ENCODE results near the gene RUNX1.

RUNX1 gene

GRCh38 chr21:34991366-34991957 is 57.6 kb downstream of the RUNX1 start:
- peaks cover 77% of the 10 kb centered on the region for H3K4me1 Mint-ChIP-seq
- no peaks in the 10 kb centered on the region for H3K27me3 Mint-ChIP-seq
- no peak for DNase-seq
- no peak overlapping the region for H3K4me3 Mint-ChIP-seq
- no peaks in the 10 kb centered on the region for H3K36me3 Mint-ChIP-seq (ENCODE audit: low read depth)
- peak overlapping the region; percentile 14 for H3K27ac Mint-ChIP-seq
- no peaks in the 10 kb centered on the region for H3K9me3 Mint-ChIP-seq
- no peak for ATAC-seq

GRCh38 chr21:34990842-34991241 is 58.3 kb downstream of the RUNX1 start:
- peaks cover 77% of the 10 kb centered on the region for H3K4me1 Mint-ChIP-seq
- H3K4me3 Mint-ChIP-seq: no peak overlapping the region
- no peaks in the 10 kb centered on the region for H3K9me3 Mint-ChIP-seq
- no peaks in the 10 kb centered on the region for H3K27me3 Mint-ChIP-seq
- H3K27ac Mint-ChIP-seq: no peak overlapping the region
- ATAC-seq (no peak), DNase-seq (no peak)
- H3K36me3 Mint-ChIP-seq (ENCODE audit: low read depth): no peaks in the 10 kb centered on the region

GRCh38 chr21:34989337-34990151 is 59.6 kb downstream of the RUNX1 start:
- Mint-ChIP-seq H3K4me1 (peaks cover 76% of the 10 kb centered on the region), H3K27me3 (no peaks in the 10 kb centered on the region), H3K4me3 (peak overlapping the region; percentile 49), H3K27ac (peak overlapping the region; percentile 82), H3K36me3 (ENCODE audit: low read depth) (peaks cover 3% of the 10 kb centered on the region), H3K9me3 (no peaks in the 10 kb centered on the region)
- DNase-seq (peak; percentile 62), ATAC-seq (peak; percentile 81)

GRCh38 chr21:34988625-34989024 is 60.5 kb downstream of the RUNX1 start:
- Mint-ChIP-seq H3K4me1 (peaks cover 83% of the 10 kb centered on the region), H3K4me3 (peak overlapping the region; percentile 52)

GRCh38 chr21:34988139-34988538 is 61.0 kb downstream of the RUNX1 start:
- Mint-ChIP-seq H3K4me3 (peak overlapping the region; percentile 79), H3K27me3 (no peaks in the 10 kb centered on the region), H3K27ac (peak overlapping the region; percentile 98), H3K36me3 (ENCODE audit: low read depth) (peaks cover 4% of the 10 kb centered on the region), H3K4me1 (peaks cover 88% of the 10 kb centered on the region), H3K9me3 (no peaks in the 10 kb centered on the region)
- DNase-seq (no peak), ATAC-seq (no peak)

More at GRCh38 chr21:34988625-34989024, 60.5 kb downstream of the RUNX1 start:
- ATAC-seq (no peak), DNase-seq (no peak)
- Mint-ChIP-seq H3K27ac (peak overlapping the region; percentile 82), H3K36me3 (ENCODE audit: low read depth) (peaks cover 3% of the 10 kb centered on the region), H3K9me3 (no peaks in the 10 kb centered on the region), H3K27me3 (no peaks in the 10 kb centered on the region)

- H3K36me3 Mint-ChIP-seq (ENCODE audit: low read depth): peaks cover 4% of the 10 kb centered on the region
- peak overlapping the region; percentile 98 for H3K27ac Mint-ChIP-seq
- ATAC-seq (peak; percentile 4), DNase-seq (no peak)
- peaks cover 94% of the 10 kb centered on the region for H3K4me1 Mint-ChIP-seq
- H3K4me3 Mint-ChIP-seq: peak overlapping the region; percentile 79
- H3K9me3 Mint-ChIP-seq: no peaks in the 10 kb centered on the region
- H3K27me3 Mint-ChIP-seq: no peaks in the 10 kb centered on the region
Measured at GRCh38 chr21:34987501-34988072, 61.5 kb downstream of the RUNX1 start.

- DNase-seq (peak; percentile 70), ATAC-seq (peak; percentile 52)
- Mint-ChIP-seq H3K27ac (peak overlapping the region; percentile 98), H3K27me3 (no peaks in the 10 kb centered on the region), H3K36me3 (ENCODE audit: low read depth) (peaks cover 4% of the 10 kb centered on the region), H3K9me3 (no peaks in the 10 kb centered on the region), H3K4me3 (peak overlapping the region; percentile 79), H3K4me1 (peaks cover 98% of the 10 kb centered on the region)
Measured at GRCh38 chr21:34986561-34987500, 62.3 kb downstream of the RUNX1 start.

- peak overlapping the region; percentile 94 for H3K27ac Mint-ChIP-seq
- H3K4me3 Mint-ChIP-seq: peak overlapping the region; percentile 69
- H3K27me3 Mint-ChIP-seq: no peaks in the 10 kb centered on the region
- H3K36me3 Mint-ChIP-seq (ENCODE audit: low read depth): peaks cover 4% of the 10 kb centered on the region
- DNase-seq (no peak), ATAC-seq (no peak)
- no peaks in the 10 kb centered on the region for H3K9me3 Mint-ChIP-seq
- peaks cover 97% of the 10 kb centered on the region for H3K4me1 Mint-ChIP-seq
Measured at GRCh38 chr21:34984356-34985058, 64.6 kb downstream of the RUNX1 start.

GRCh38 chr21:34983680-34984086 is 65.4 kb downstream of the RUNX1 start:
- H3K4me1 Mint-ChIP-seq: peaks cover 97% of the 10 kb centered on the region
- no peaks in the 10 kb centered on the region for H3K9me3 Mint-ChIP-seq
- peak overlapping the region; percentile 94 for H3K27ac Mint-ChIP-seq
- H3K4me3 Mint-ChIP-seq: peak overlapping the region; percentile 69
- ATAC-seq: peak; percentile 68
- H3K27me3 Mint-ChIP-seq: no peaks in the 10 kb centered on the region
- H3K36me3 Mint-ChIP-seq (ENCODE audit: low read depth): peaks cover 4% of the 10 kb centered on the region
- DNase-seq: peak; percentile 77

- peaks cover 85% of the 10 kb centered on the region for H3K4me1 Mint-ChIP-seq
- H3K27ac Mint-ChIP-seq: peak overlapping the region; percentile 60
- no peak overlapping the region for H3K4me3 Mint-ChIP-seq
- no peaks in the 10 kb centered on the region for H3K27me3 Mint-ChIP-seq
- H3K9me3 Mint-ChIP-seq: no peaks in the 10 kb centered on the region
- ATAC-seq (no peak), DNase-seq (no peak)
- H3K36me3 Mint-ChIP-seq (ENCODE audit: low read depth): peaks cover 6% of the 10 kb centered on the region
Measured at GRCh38 chr21:34981791-34982190, 67.3 kb downstream of the RUNX1 start.

GRCh38 chr21:34980423-34981115 is 68.5 kb downstream of the RUNX1 start:
- ATAC-seq: no peak
- Mint-ChIP-seq H3K36me3 (ENCODE audit: low read depth) (peaks cover 6% of the 10 kb centered on the region), H3K9me3 (no peaks in the 10 kb centered on the region), H3K4me1 (peaks cover 80% of the 10 kb centered on the region), H3K27ac (peak overlapping the region; percentile 23), H3K4me3 (no peak overlapping the region), H3K27me3 (no peaks in the 10 kb centered on the region)
- no peak for DNase-seq

GRCh38 chr21:34979383-34979782 is 69.7 kb downstream of the RUNX1 start:
- Mint-ChIP-seq H3K4me3 (no peak overlapping the region), H3K9me3 (no peaks in the 10 kb centered on the region), H3K27ac (peak overlapping the region; percentile 62), H3K27me3 (no peaks in the 10 kb centered on the region), H3K36me3 (ENCODE audit: low read depth) (peaks cover 3% of the 10 kb centered on the region), H3K4me1 (peaks cover 80% of the 10 kb centered on the region)
- DNase-seq: no peak
- ATAC-seq: no peak

- Mint-ChIP-seq H3K4me1 (peaks cover 81% of the 10 kb centered on the region), H3K9me3 (no peaks in the 10 kb centered on the region), H3K4me3 (no peak overlapping the region), H3K27me3 (peaks cover 2% of the 10 kb centered on the region), H3K27ac (no peak overlapping the region), H3K36me3 (ENCODE audit: low read depth) (peaks cover 4% of the 10 kb centered on the region)
- ATAC-seq (no peak), DNase-seq (no peak)
Measured at GRCh38 chr21:34977333-34977732, 71.8 kb downstream of the RUNX1 start.

Data from activated naive CD8-positive, alpha-beta T cell treated with anti-CD3 and anti-CD28 coated beads, Interleukin-2, amount 50 U/mL, for 24 hours (primary cell).